Fibroblast of pulmonary artery (primary cell): ENCODE results near the gene TDRD6.
"Not testable (repeated sequence)": the region's sequence is repeated elsewhere in the genome, so short reads cannot be mapped to it uniquely, and the experiment has no call there.

Experiments
- DNase-seq: peaks from one replicate; pipeline ENCODE4 v3.0.0-alpha.2; 2010; ENCODE audit warnings: low read depth
- H3K4me3 ChIP-seq: replicated peaks from 2 replicates; pipeline ENCODE4 v1.5.1; 2011; ENCODE audit warnings: low read depth, mild to moderate bottlenecking, control low read depth, low read length, moderate library complexity
- CTCF ChIP-seq: IDR thresholded peaks from 2 replicates; pipeline ENCODE4 v1.5.1; 2011; ENCODE audit warnings: mild to moderate bottlenecking, control low read depth, low read length, inconsistent platforms; ENCODE audit errors: missing control alignments

Gene TDRD6

GRCh38 chr6:46743425-46744158 is 55.9 kb downstream of the TDRD6 start:
- no peak for DNase-seq
- TF ChIP-seq CTCF = no peak
- H3K4me3 ChIP-seq = no peak overlapping the region

DNA sequence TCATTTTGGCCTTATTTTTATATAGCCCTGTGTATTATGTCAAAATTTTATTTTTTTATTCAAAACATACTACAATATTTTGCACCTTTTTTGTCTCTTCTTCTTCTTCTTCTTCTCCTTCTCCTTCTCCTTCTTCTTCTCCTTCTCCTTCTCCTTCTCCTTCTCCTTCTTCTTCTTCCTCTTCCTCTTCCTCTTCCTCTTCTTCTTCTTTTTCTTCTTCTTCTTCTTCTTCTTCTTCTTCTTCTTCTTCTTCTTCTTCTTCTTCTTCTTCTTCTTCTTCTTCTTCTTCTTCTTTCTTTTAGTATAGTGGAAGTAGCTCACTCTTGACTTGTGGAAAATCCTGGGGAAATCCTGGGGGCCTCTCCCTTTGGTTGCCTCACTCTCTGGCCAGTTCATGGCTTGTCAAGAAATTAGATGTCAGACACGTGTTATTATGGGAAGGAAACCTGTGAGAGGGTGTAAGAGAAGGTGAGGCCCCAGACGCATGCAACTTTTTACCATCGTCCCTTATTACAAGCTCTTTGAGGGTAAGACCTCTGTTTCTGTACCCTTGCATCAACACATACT is 56.6 kb downstream of the TDRD6 start:
- not testable (repeated sequence) for DNase-seq, H3K4me3 ChIP-seq

DNA sequence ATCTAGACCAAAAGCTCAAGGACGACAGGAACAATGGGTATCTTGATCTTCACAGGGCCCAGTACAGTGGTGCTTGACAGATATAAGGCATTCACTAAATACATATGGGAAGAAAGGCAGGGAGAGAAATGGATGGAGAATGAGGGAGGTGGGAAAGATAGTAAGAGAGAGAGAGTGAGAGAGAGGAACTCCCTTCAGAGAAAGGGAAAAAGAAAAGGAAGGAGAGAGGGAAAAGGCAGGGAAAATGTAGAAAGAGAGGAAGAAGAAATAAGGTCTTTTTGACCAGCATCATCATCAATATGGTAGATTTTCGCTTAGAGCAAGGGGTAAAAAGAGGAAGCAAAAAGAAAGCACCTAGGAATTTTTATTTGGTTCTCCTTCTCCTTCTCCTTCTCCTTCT is 58.3 kb downstream of the TDRD6 start:
- H3K4me3 ChIP-seq = no peak overlapping the region
- TF ChIP-seq CTCF = no peak

GRCh38 chr6:46746696-46747095 is 59.0 kb downstream of the TDRD6 start, which contains the start of gene ANKRD66:
ANKRD66 (plus strand) TSS chr6:46746933; CDS start chr6:46751949, 5,016 bp downstream.
- no peak for TF ChIP-seq CTCF
- DNase-seq = no peak
- H3K4me3 ChIP-seq = no peak within 1 kb of the TSS

More for the DNA sequence above, 58.3 kb downstream of the TDRD6 start:
- DNase-seq = no peak

- DNase-seq = no peak
- no peak overlapping the region for H3K4me3 ChIP-seq
- no peak for TF ChIP-seq CTCF
Observed at GRCh38 chr6:46748940-46749503, 61.3 kb downstream of the TDRD6 start.

DNA sequence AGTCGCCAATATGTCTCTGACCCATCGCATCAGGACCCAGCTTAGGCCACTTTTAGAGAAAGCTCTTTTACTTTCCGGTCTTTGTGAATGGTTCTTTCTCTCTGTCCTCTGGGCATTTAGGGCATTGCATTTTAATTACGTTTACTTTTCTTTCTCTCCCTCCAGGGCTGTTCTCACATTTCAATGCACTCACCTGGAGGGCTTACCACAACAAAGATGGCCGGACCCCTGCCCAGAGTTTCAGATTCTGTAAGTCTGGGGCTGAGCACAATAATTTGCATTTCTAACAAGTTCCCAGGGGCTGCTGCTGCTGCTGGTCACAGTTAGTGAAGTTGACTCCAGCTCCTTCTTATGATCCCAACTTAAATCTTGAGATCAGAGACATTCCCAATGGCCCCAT is 62.0 kb downstream of the TDRD6 start:
- no peak for DNase-seq
- no peak for TF ChIP-seq CTCF

DNA sequence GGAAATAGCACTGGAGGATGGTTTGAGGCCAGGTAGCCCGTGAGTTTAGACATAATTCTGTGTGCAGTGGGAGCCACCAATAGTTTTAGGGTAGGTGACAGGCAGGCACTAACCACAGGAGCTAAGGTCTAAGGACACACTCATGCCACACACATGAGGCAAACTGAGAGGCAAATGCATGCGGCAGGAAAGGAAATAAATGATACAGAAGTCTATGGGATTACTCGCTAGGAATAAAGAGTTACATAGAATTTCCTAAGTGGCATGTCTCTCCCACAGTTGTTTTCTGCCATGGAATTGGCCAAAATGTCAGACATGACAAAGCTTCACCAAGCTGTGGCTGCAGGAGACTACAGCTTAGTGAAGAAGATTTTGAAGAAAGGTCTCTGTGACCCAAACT is 64.0 kb downstream of the TDRD6 start:
- no peak for DNase-seq
- no peak for TF ChIP-seq CTCF
- H3K4me3 ChIP-seq = no peak overlapping the region

More for the DNA sequence above, 62.0 kb downstream of the TDRD6 start:
- H3K4me3 ChIP-seq = no peak overlapping the region
